ENCODE measurements around the gene PFKFB3. TPM values are rescaled to one million over a fixed set of nuclear protein-coding genes. Genes with fewer than 3 reads are reported as not detected.
A peak's percentile ranks its signal among the peaks of the same experiment; 100 is the strongest.

The PFKFB3 gene
- total and polyA plus RNA-seq, 2 of the 13 experiments (the other 11 are each of a cell fraction or from before 2014, with no cell fraction given), result 1.2 to 13.3 TPM

- TF ChIP-seq ZNF710 (CRISPR knock-in tag; IDR thresholded peaks at IDR 0.05; ENCODE audit: borderline replicate concordance), result no peak
- no peak for TF ChIP-seq ZNF7 (CRISPR knock-in tag; IDR thresholded peaks at IDR 0.05)
- no peak for TF ChIP-seq GPBP1L1 (CRISPR knock-in tag; IDR thresholded peaks at IDR 0.05)
- no peak for TF ChIP-seq ZKSCAN1 (IDR thresholded peaks at IDR 0.05; ENCODE audit: low read length)
- no peak for TF ChIP-seq ZNF644 (CRISPR knock-in tag; IDR thresholded peaks at IDR 0.05; ENCODE audit: low read depth)
- TF ChIP-seq MTERF4 (CRISPR knock-in tag; IDR thresholded peaks at IDR 0.05), result no peak
Observed at GRCh38 chr10:6201516-6201975, 1.2 kb upstream of the PFKFB3 start (continued).

GRCh38 chr10:6202098-6202683 lies 541 bp upstream of the PFKFB3 start:
- Histone ChIP-seq H3K27ac (ENCODE audit: extremely low read length, insufficient read depth, low read length) (no peak overlapping the region), H3K79me2 (ENCODE audit: insufficient read depth, low read length) (peaks cover 12% of the 10 kb centered on the region), H3K4me3 (replicated peaks in 1 of 3; ENCODE audit: insufficient read depth in 1 of 3, low read depth in 2 of 3, low read length in 3 of 3) (peak overlapping the region; percentile 42 to 79 (median 71)), H4K20me1 (ENCODE audit: insufficient read depth, low read length) (peaks cover 5% of the 10 kb centered on the region; the same call in 1 of the 2 replicates), H3K4me2 (ENCODE audit: low read depth, low read length) (peak overlapping the region; percentile 98), H3K9ac (ENCODE audit: insufficient read depth, low read depth, low read length) (peak overlapping the region; percentile 49), H2AFZ (ENCODE audit: low read length) (no peak overlapping the region), H3K36me3 (replicated peaks in 1 of 2; ENCODE audit: control insufficient read depth in 1 of 2, insufficient read depth in 2 of 2, low read length in 2 of 2) (peaks cover 0 to 2% of the 10 kb centered on the region in 2 experiments; a peak in 1 of 5 replicates), H3K27me3 (ENCODE audit: control insufficient read depth in 1 of 2, insufficient read depth in 2 of 2, low read length in 2 of 2) (peaks cover 0 to 11% of the 10 kb centered on the region in 2 experiments; a peak in 1 of 5 replicates), H3K4me1 (ENCODE audit: insufficient read depth, low read length) (peaks cover 36% of the 10 kb centered on the region), H3K9me3 (ENCODE audit: low read length) (no peaks in the 10 kb centered on the region)
- in situ Hi-C loops (cut with HindIII; ENCODE audit: extremely low pct_ligation_motif_present, low pct_unique_long_range_greater_than_20kb) (loop anchor here (5.0 kb wide), 1 partner anchor 200 kb away; no protein-coding TSS in a partner anchor), intact Hi-C loops (cut with micrococcal nuclease; ENCODE audit: unreplicated experiment) (loop anchor here (1.0 to 5.0 kb wide), 2 partner anchors 75 to 199 kb away; no protein-coding TSS in a partner anchor)
- POLR2A ChIA-PET, result interaction anchor here (0.8 kb wide), 2 partner anchors 77 to 200 kb away, joined by 3 to 4 read pairs; no protein-coding TSS in a partner anchor
- FAIRE-seq (no peak), ATAC-seq (peak; percentile 37), DNase-seq (ENCODE audit: low spot score) (no peak)
- BruUV-seq (replicated peaks), result no TSS peak
- WGBS (ENCODE audit: low lambda C conversion rate), result 3% methylated on average over 13 of the region's 29 CpGs
- CTCF ChIA-PET (ENCODE audit: low intra/inter-chr PET ratio, low total read pairs), result interaction anchor here (2.0 to 2.1 kb wide), 2 partner anchors 114 to 200 kb away, joined by 5 to 22 read pairs; partner anchors contain the start of gene RBM17
- TF ChIP-seq TOE1 (CRISPR knock-in tag; IDR thresholded peaks at IDR 0.05) (no peak), FOSL2 (CRISPR knock-in tag; IDR thresholded peaks at IDR 0.05) (no peak), ATF5 (CRISPR knock-in tag; IDR thresholded peaks at IDR 0.05; ENCODE audit: low read depth) (peak; percentile 10; the same call in 1 of the 2 replicates), ZNF282 (IDR thresholded peaks at IDR 0.05; ENCODE audit: partially characterized antibody) (no peak), TCF7 (IDR thresholded peaks at IDR 0.05; ENCODE audit: low read depth) (no peak), SMARCE1 (IDR thresholded peaks at IDR 0.05; ENCODE audit: borderline replicate concordance) (no peak), ZNF430 (CRISPR knock-in tag; IDR thresholded peaks at IDR 0.05) (peak; percentile 16; the same call in 1 of the 2 replicates), ZBTB7A (CRISPR knock-in tag; IDR thresholded peaks at IDR 0.05) (peak; percentile 41; the same call in 1 of the 2 replicates), ZKSCAN8 (CRISPR knock-in tag; IDR thresholded peaks at IDR 0.05; ENCODE audit: borderline replicate concordance) (no peak), TAF1 (CRISPR knock-in tag; IDR thresholded peaks at IDR 0.05) (no peak), ATF2 (CRISPR knock-in tag; IDR thresholded peaks at IDR 0.05) (no peak)
